WI38 (cell line): ENCODE results near the gene ADAMTSL5.

Experiments used
- H3K4me3 ChIP-seq: 2 replicates; pipeline ENCODE4 v1.5.1; 2011; ENCODE audit warnings: low read depth, mild to moderate bottlenecking, control low read depth, low read length
- CTCF ChIP-seq: IDR thresholded peaks from 2 replicates; pipeline ENCODE4 v1.5.1; 2012; ENCODE audit warnings: low read depth, mild to moderate bottlenecking, control low read depth, low read length

The ADAMTSL5 gene

GRCh38 chr19:1509602-1510441 lies 3.0 kb downstream of the ADAMTSL5 start:
- no peak for TF ChIP-seq CTCF
- no peak overlapping the region for H3K4me3 ChIP-seq

- TF ChIP-seq CTCF = no peak
- H3K4me3 ChIP-seq = 0 out of 2 replicates have a peak overlapping the region, but pooled peaks have one; percentile 17
Observed at GRCh38 chr19:1508507-1508856, 4.3 kb downstream of the ADAMTSL5 start.

GRCh38 chr19:1507763-1508506 lies 4.9 kb downstream of the ADAMTSL5 start:
- peak overlapping the region; percentile 49 for H3K4me3 ChIP-seq
- TF ChIP-seq CTCF = no peak

GRCh38 chr19:1507192-1507660 lies 5.6 kb downstream of the ADAMTSL5 start:
- no peak overlapping the region for H3K4me3 ChIP-seq

GRCh38 chr19:1505991-1506881 lies 6.6 kb downstream of the ADAMTSL5 start:
- no peak for TF ChIP-seq CTCF
- H3K4me3 ChIP-seq = no peak overlapping the region

More at GRCh38 chr19:1507192-1507660, 5.6 kb downstream of the ADAMTSL5 start:
- no peak for TF ChIP-seq CTCF

- TF ChIP-seq CTCF = no peak
- H3K4me3 ChIP-seq = no peak overlapping the region
Observed at GRCh38 chr19:1505012-1505411, 7.8 kb downstream of the ADAMTSL5 start.
